Measurements from ENCODE around the gene SPRED3.

SPRED3 gene

DNA sequence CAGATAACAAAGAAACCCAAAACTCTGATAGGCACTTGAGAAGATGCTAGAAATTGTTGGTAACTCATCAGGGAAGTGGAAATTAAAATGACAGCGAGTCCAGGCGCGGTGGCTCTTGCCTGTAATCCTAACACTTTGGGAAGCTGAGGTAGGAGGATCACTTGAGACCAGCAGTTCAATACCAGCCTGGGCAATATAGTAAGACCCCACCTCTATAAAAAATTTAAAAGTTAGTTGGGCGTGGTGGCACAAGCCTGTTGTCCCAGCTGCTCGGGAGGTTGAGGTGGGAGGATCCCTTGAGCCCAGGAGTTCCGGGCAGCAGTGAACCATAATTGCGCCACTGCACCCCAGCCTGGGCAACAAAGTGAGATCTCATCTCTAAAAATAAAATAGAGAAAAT is 42.4 kb downstream of the SPRED3 start:
- TF ChIP-seq CTCF (conservative IDR thresholded peaks at IDR 0.05; ENCODE audit: low read depth, low read length) = no peak
- no peak overlapping the region for H3K4me3 ChIP-seq (ENCODE audit: low read depth, low read length)
- no peak for DNase-seq (ENCODE audit: low read depth)

DNA sequence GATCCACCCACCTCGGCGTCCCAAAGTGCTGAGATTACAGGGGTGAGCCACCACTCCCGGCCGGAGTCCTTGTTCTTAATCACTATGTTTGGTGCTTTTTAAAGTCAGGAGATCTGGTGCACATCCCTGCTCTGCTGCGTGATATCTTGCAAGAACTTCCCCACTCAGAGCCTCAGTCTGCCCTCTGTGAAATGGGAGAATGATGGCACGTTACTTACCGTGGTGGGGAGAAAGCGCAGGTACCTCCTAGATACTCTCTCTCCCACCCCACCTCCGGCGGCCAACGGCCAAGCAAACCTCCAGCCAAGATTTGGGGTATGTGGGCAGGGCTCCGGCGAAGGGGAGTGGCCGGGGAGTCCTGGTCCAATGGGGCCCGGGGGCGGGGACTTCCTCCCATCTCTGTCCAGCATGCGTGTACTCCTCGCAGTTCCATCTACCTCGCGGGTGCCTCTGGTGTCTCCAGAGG is 44.8 kb downstream of the SPRED3 start, which contains the start of gene RYR1:
RYR1 (plus strand) TSS at position 424 of the 466 bp plus-strand sequence. CDS start 139 bp downstream, outside the sequence.
- peak; percentile 10 for DNase-seq (ENCODE audit: low read depth)
- no peak within 1 kb of the TSS for H3K4me3 ChIP-seq (ENCODE audit: low read depth, low read length)
- TF ChIP-seq CTCF (conservative IDR thresholded peaks at IDR 0.05; ENCODE audit: low read depth, low read length) = no peak

- H3K4me3 ChIP-seq (ENCODE audit: low read depth, low read length) = no peak overlapping the region
- TF ChIP-seq CTCF (conservative IDR thresholded peaks at IDR 0.05; ENCODE audit: low read depth, low read length) = no peak
- DNase-seq (ENCODE audit: low read depth) = no peak
Observed at GRCh38 chr19:38434549-38435051, 46.1 kb downstream of the SPRED3 start.

DNA sequence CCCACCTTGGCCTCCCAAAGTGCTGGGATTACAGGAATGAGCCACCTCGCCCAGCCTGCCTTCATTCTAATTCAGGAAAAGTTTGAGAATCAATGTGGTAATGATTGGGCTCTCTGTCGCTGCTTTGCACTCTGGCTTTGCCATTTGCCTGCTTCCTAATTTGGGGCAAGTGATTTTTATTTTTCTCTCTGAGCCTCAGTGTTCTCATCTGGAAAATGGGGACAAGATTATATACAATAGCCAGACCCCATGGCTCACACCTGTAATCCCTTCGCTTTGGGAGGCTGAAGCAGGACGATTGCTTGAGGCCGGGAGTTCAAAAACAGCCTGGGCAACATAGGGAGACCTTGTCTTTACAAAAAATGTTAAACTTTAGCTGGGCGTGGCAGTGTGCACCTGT is 48.8 kb downstream of the SPRED3 start:
- DNase-seq (ENCODE audit: low read depth) = no peak
- H3K4me3 ChIP-seq (ENCODE audit: low read depth, low read length) = no peak overlapping the region
- TF ChIP-seq CTCF (conservative IDR thresholded peaks at IDR 0.05; ENCODE audit: low read depth, low read length) = no peak

DNA sequence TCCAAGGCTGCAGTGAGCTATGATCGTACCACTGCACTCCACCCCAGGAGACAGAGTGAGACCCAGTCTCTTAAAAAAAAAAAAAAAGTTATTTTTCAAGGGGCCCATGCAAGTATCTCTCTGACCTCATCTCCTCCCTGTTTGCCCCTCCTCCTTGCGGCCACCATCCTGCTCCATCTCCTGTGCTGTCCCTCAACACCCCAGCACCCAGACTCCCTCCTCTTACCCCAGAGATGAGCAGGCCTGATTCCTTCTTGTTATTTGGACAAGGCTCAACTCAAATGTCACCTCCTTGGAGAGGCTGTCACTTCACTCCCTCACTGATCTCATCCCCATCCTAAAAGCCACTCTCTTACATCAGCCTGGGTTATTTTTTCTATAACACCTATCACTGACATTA is 49.4 kb downstream of the SPRED3 start:
- H3K4me3 ChIP-seq (ENCODE audit: low read depth, low read length) = no peak overlapping the region
- DNase-seq (ENCODE audit: low read depth) = no peak
- TF ChIP-seq CTCF (conservative IDR thresholded peaks at IDR 0.05; ENCODE audit: low read depth, low read length) = no peak

GRCh38 chr19:38440592-38440991 is 52.1 kb downstream of the SPRED3 start:
- TF ChIP-seq CTCF (conservative IDR thresholded peaks at IDR 0.05; ENCODE audit: low read depth, low read length) = no peak
- H3K4me3 ChIP-seq (ENCODE audit: low read depth, low read length) = no peak overlapping the region
- no peak for DNase-seq (ENCODE audit: low read depth)

DNA sequence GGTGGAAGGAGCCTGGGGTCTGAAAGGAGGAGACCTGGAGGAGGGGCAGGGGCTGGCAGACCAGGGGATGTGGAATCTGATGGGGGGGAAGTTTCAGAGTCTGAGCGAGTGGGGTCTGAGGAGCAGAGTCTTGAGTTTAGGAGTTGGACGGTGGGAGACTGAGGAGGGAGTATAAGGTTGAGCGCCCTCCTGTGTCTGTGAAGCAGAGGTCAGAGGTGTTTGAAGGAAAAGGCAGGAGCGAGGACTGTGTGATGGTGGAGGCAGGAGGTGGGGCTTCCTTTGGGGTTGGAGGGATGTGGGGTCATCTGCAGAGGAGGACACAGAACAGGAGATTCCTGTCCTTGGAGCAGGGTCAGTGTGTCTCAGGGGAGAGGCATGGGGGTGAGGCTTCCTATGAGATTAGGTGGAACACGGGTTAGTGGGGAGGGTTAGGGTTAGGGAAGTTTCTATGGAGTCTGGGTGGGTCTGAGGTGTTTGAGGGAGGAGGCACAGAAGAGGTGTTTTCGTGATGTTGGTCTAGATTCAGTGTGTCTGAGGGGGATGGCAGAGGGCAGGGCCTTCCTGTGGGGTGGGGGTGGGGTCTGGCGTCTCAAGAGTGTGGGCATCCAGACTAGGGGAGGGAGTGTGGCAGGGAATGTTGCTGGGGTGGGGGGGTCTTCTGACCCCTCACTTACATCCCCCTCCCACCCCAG is 53.3 kb downstream of the SPRED3 start:
- H3K4me3 ChIP-seq (ENCODE audit: low read depth, low read length) = no peak overlapping the region
- DNase-seq (ENCODE audit: low read depth) = no peak
- TF ChIP-seq CTCF (conservative IDR thresholded peaks at IDR 0.05; ENCODE audit: low read depth, low read length) = peak; percentile 17

Measured in choroid plexus epithelial cell (primary cell).